Measurements from ENCODE around the gene HNRNPF.

The HNRNPF gene

GRCh38 chr10:43383204-43383971 lies 25.6 kb downstream of the HNRNPF start:
- in situ Hi-C loops (cut with MboI; ENCODE audit: low sequenced_read_pairs) = no loop called here

- in situ Hi-C loops (cut with MboI; ENCODE audit: low sequenced_read_pairs) = no loop called here
Observed at GRCh38 chr10:43380610-43381222, 28.3 kb downstream of the HNRNPF start.

GRCh38 chr10:43377424-43377883 lies 31.5 kb downstream of the HNRNPF start:
- in situ Hi-C loops (cut with MboI; ENCODE audit: low sequenced_read_pairs) = no loop called here

GRCh38 chr10:43376828-43377423 lies 32.1 kb downstream of the HNRNPF start:
- in situ Hi-C loops (cut with MboI; ENCODE audit: low sequenced_read_pairs) = no loop called here

- in situ Hi-C loops (cut with MboI; ENCODE audit: low sequenced_read_pairs) = no loop called here
Observed at GRCh38 chr10:43376046-43376635, 32.8 kb downstream of the HNRNPF start.

GRCh38 chr10:43375401-43376020 lies 33.5 kb downstream of the HNRNPF start:
- in situ Hi-C loops (cut with MboI; ENCODE audit: low sequenced_read_pairs) = no loop called here

- in situ Hi-C loops (cut with MboI; ENCODE audit: low sequenced_read_pairs) = no loop called here
Observed at GRCh38 chr10:43374194-43374593, 34.8 kb downstream of the HNRNPF start.

- in situ Hi-C loops (cut with MboI; ENCODE audit: low sequenced_read_pairs) = no loop called here
Observed at GRCh38 chr10:43373461-43373860, 35.5 kb downstream of the HNRNPF start.

GRCh38 chr10:43372765-43373361 lies 36.1 kb downstream of the HNRNPF start:
- in situ Hi-C loops (cut with MboI; ENCODE audit: low sequenced_read_pairs) = no loop called here

GRCh38 chr10:43371418-43371817 lies 37.6 kb downstream of the HNRNPF start, which contains the start of gene FXYD4:
Gene FXYD4, plus strand, starts transcription at chr10:43371636. Its CDS starts 2,111 bp downstream, at chr10:43373747.
- in situ Hi-C loops (cut with MboI; ENCODE audit: low sequenced_read_pairs) = no loop called here

- in situ Hi-C loops (cut with MboI; ENCODE audit: low sequenced_read_pairs) = no loop called here
Observed at GRCh38 chr10:43370671-43371215, 38.2 kb downstream of the HNRNPF start.

- in situ Hi-C loops (cut with MboI; ENCODE audit: low sequenced_read_pairs) = no loop called here
Observed at GRCh38 chr10:43369921-43370320, 39.1 kb downstream of the HNRNPF start.

- in situ Hi-C loops (cut with MboI; ENCODE audit: low sequenced_read_pairs) = no loop called here
Observed at GRCh38 chr10:43365001-43365400, 44.0 kb downstream of the HNRNPF start.

GRCh38 chr10:43362191-43362839 lies 46.7 kb downstream of the HNRNPF start:
- in situ Hi-C loops (cut with MboI; ENCODE audit: low sequenced_read_pairs) = no loop called here

GRCh38 chr10:43361547-43362190 lies 47.3 kb downstream of the HNRNPF start:
- in situ Hi-C loops (cut with MboI; ENCODE audit: low sequenced_read_pairs) = no loop called here

GRCh38 chr10:43360086-43360485 lies 48.9 kb downstream of the HNRNPF start:
- in situ Hi-C loops (cut with MboI; ENCODE audit: low sequenced_read_pairs) = no loop called here

- in situ Hi-C loops (cut with MboI; ENCODE audit: low sequenced_read_pairs) = no loop called here
Observed at GRCh38 chr10:43355749-43356371, 53.1 kb downstream of the HNRNPF start.

GRCh38 chr10:43354879-43355380 lies 54.1 kb downstream of the HNRNPF start:
- in situ Hi-C loops (cut with MboI; ENCODE audit: low sequenced_read_pairs) = no loop called here

- in situ Hi-C loops (cut with MboI; ENCODE audit: low sequenced_read_pairs) = no loop called here
Observed at GRCh38 chr10:43354330-43354635, 54.7 kb downstream of the HNRNPF start.

Measured in HL-60/S4 treated with retinoic acid at 250 ng/mL for 4 days and 3 days (cell line).